IMR-90 (cell line): ENCODE results near the gene VSIG10L. TPM values are rescaled to one million over a fixed set of nuclear protein-coding genes. Genes with fewer than 3 reads are reported as not detected.

ENCODE experiments used
- ATAC-seq: fragments of 200-7000 bp; cut with Tn5 transposase; 2 replicates; pipeline ENCODE4 v1.9.1; 2020; ENCODE audit warnings: low read depth, mild to moderate bottlenecking, moderate library complexity
- BruUV-seq: library from RNA; stranded (reverse); fragments of 400-500 nt; replicated peaks from 2 replicates; lab custom pipeline; 2021; lab: Mats Ljungman, UMichigan
- CTCF ChIA-PET: fragments of 300-600 bp; formaldehyde crosslinking; extraction: SDS; loops from one replicate; lab custom pipeline; 2021; ENCODE audit warnings: antibody characterized with exemption; lab: Yijun Ruan, JAX
- POLR2A ChIA-PET: fragments of 300-600 bp; sonication (Branson Sonifier 250); formaldehyde crosslinking; loops from one replicate; lab custom pipeline; 2022; ENCODE audit warnings: antibody characterized with exemption; ENCODE audit not compliant: unreplicated experiment; lab: Charles Lee
- DNase-seq: peaks from one replicate; pipeline ENCODE4 v3.0.0; 2013
- H2AFZ ChIP-seq: replicated peaks from 2 replicates; pipeline ENCODE3; 2013; ENCODE audit warnings: low read length, mild to moderate bottlenecking; ENCODE audit not compliant: poor library complexity
- H2AK5ac ChIP-seq: 2 replicates; pipeline ENCODE4 v1.6.1; 2013; ENCODE audit warnings: low read depth, low read length, inconsistent platforms
- H2AK9ac ChIP-seq: replicated peaks from 2 replicates; pipeline ENCODE3; 2013; ENCODE audit warnings: mild to moderate bottlenecking, low read depth, low read length, moderate library complexity; ENCODE audit not compliant: poor library complexity
- H2BK120ac ChIP-seq: 2 replicates; pipeline ENCODE4 v1.6.1; 2013; ENCODE audit warnings: low read depth, low read length, inconsistent platforms
- H2BK15ac ChIP-seq: 3 replicates; pipeline ENCODE4 v1.6.1; 2013; ENCODE audit warnings: low read depth, low read length, inconsistent platforms
- H2BK20ac ChIP-seq: 2 replicates; pipeline ENCODE4 v1.6.1; 2013; ENCODE audit warnings: low read depth, mild to moderate bottlenecking, inconsistent platforms, low read length, moderate library complexity
- H2BK5ac ChIP-seq: 2 replicates; pipeline ENCODE4 v1.6.1; 2013; ENCODE audit warnings: mild to moderate bottlenecking, low read depth, low read length, inconsistent platforms; ENCODE audit not compliant: poor library complexity, severe bottlenecking
- H3K14ac ChIP-seq: replicated peaks from 2 replicates; pipeline ENCODE4 v1.6.1; 2013; ENCODE audit warnings: low read depth, low read length, inconsistent platforms
- H3K18ac ChIP-seq: 2 replicates; pipeline ENCODE4 v1.6.1; 2013; ENCODE audit warnings: low read depth, low read length, control low read depth
- H3K23ac ChIP-seq: 2 replicates; pipeline ENCODE4 v1.6.1; 2013; ENCODE audit warnings: low read depth, low read length, inconsistent platforms
- H3K27ac ChIP-seq: 2 replicates; pipeline ENCODE4 v1.5.1; 2013; ENCODE audit warnings: mild to moderate bottlenecking, control low read depth, low read length; ENCODE audit not compliant: insufficient read depth
- H3K27me3 ChIP-seq: 2 replicates; pipeline ENCODE4 v1.6.1; 2013; ENCODE audit warnings: low read length; ENCODE audit not compliant: control insufficient read depth, insufficient read depth
- H3K36me3 ChIP-seq: 2 replicates; pipeline ENCODE4 v1.6.1; 2013; ENCODE audit warnings: low read length, mixed read lengths; ENCODE audit not compliant: control insufficient read depth, insufficient read depth
- H3K4ac ChIP-seq: 2 replicates; pipeline ENCODE4 v1.6.1; 2013; ENCODE audit warnings: low read depth, low read length, inconsistent platforms
- H3K4me1 ChIP-seq: 2 replicates; pipeline ENCODE4 v1.6.1; 2013; ENCODE audit warnings: low read length, mixed read lengths; ENCODE audit not compliant: control insufficient read depth, insufficient read depth
- H3K4me2 ChIP-seq: 2 replicates; pipeline ENCODE4 v1.6.1; 2013; ENCODE audit warnings: low read depth, mild to moderate bottlenecking, control low read depth, low read length, moderate library complexity
- H3K4me3 ChIP-seq: 2 replicates; pipeline ENCODE4 v1.5.1; 2013; ENCODE audit warnings: low read depth, mild to moderate bottlenecking, control low read depth, low read length, moderate library complexity; ENCODE audit not compliant: insufficient read depth
- H3K56ac ChIP-seq: 2 replicates; pipeline ENCODE4 v1.6.1; 2013; ENCODE audit warnings: low read length, inconsistent platforms; ENCODE audit not compliant: insufficient read depth; ENCODE audit errors: extremely low read depth
- H3K79me1 ChIP-seq, 2 experiments: 2 replicates each; pipeline ENCODE4 v1.6.1; 2013; ENCODE audit warnings: low read length in 2 of 2, inconsistent platforms in 1 of 2, low read depth in 1 of 2
- H3K9ac ChIP-seq: 2 replicates; pipeline ENCODE4 v1.6.1; 2013; ENCODE audit warnings: low read depth, low read length, control low read depth
- H3K9me1 ChIP-seq: 2 replicates; pipeline ENCODE4 v1.6.1; 2013; ENCODE audit warnings: low read length, inconsistent platforms; ENCODE audit not compliant: insufficient read depth
- H3K9me3 ChIP-seq: 2 replicates; pipeline ENCODE4 v1.6.1; 2013; ENCODE audit warnings: low read length; ENCODE audit not compliant: control insufficient read depth, insufficient read depth
- H4K20me1 ChIP-seq: 2 replicates; pipeline ENCODE4 v1.6.1; 2013; ENCODE audit warnings: low read length, inconsistent platforms; ENCODE audit not compliant: insufficient read depth
- H4K5ac ChIP-seq: 2 replicates; pipeline ENCODE4 v1.6.1; 2013; ENCODE audit warnings: mild to moderate bottlenecking, low read depth, low read length, control low read depth
- H4K8ac ChIP-seq, 2 experiments: 2 replicates each; pipeline ENCODE4 v1.6.1; 2013; ENCODE audit warnings: low read depth in 2 of 2, low read length in 2 of 2, control low read depth in 1 of 2, inconsistent platforms in 1 of 2
- H4K91ac ChIP-seq: 2 replicates; pipeline ENCODE4 v1.6.1; 2013; ENCODE audit warnings: low read depth, low read length, inconsistent platforms; ENCODE audit not compliant: insufficient read depth
- CHD1 ChIP-seq: IDR thresholded peaks from 2 replicates; pipeline ENCODE4 v1.6.1; 2012; ENCODE audit warnings: low read depth, low read length, improper control_type of control experiment
- MAFK ChIP-seq: IDR thresholded peaks from 2 replicates; pipeline ENCODE4 v1.6.1; 2012; ENCODE audit warnings: low read depth, low read length, improper control_type of control experiment
- SMC3 ChIP-seq: fragments of 150-350 bp; IDR thresholded peaks from 2 replicates; pipeline ENCODE4 v1.6.1; 2016; ENCODE audit warnings: low read depth, mild to moderate bottlenecking, antibody characterized with exemption, low read length, moderate library complexity
- WGBS, 2 experiments: methylation state at CpG; one replicate each; pipeline versions ENCODE4 v1.1.5 to v1.1.7; 2013; ENCODE audit warnings: missing lambda C conversion rate in 2 of 2; ENCODE audit not compliant: insufficient read length in 1 of 2; ENCODE audit errors: extremely low coverage in 2 of 2; 5-methylcytosine and 5-hydroxymethylcytosine counted together
- dilution Hi-C: fragments of 300-500 bp; cut with HindIII; formaldehyde crosslinking; loops from one replicate; pipeline ENCODE4 v1.14.3; 2018; ENCODE audit warnings: low sequenced_read_pairs; ENCODE audit not compliant: unreplicated experiment
- in situ Hi-C: fragments of 300-500 bp; cut with MboI; formaldehyde crosslinking; loops from 3 replicates; pipeline ENCODE4 v1.14.3; 2019; ENCODE audit warnings: low sequenced_read_pairs, inconsistent platforms, mixed read lengths
- intact Hi-C: fragments of 100-400 bp; cut with micrococcal nuclease; formaldehyde crosslinking; loops from 2 replicates; pipeline ENCODE4 v1.10.0; 2022
- polyA plus RNA-seq, 3 experiments: library from polyadenylated mRNA; depleted of rRNA; stranded (reverse); fragments of >200 nt; gene quantifications; 2 replicates each; pipeline ENCODE4 v1.2.3, GENCODE V29; 2012; ENCODE audit warnings: low replicate concordance in 1 of 3
- total RNA-seq: library from RNA; depleted of rRNA; stranded (reverse); fragments of >200 nt; gene quantifications from 2 replicates; pipeline ENCODE4 v1.2.3, GENCODE V29; 2012
- TF ChIP-seq, protein P1 (sequence below): fragments of 150-350 bp; IDR thresholded peaks from 2 replicates; pipeline ENCODE4 v1.6.1; 2017; ENCODE audit warnings: mild to moderate bottlenecking, antibody characterized with exemption, low read length, low read depth

VSIG10L gene
- total and polyA plus RNA-seq, 2 of the 4 experiments (the other 2 are of a cell fraction), result 0.18 to 1.2 TPM

DNA sequence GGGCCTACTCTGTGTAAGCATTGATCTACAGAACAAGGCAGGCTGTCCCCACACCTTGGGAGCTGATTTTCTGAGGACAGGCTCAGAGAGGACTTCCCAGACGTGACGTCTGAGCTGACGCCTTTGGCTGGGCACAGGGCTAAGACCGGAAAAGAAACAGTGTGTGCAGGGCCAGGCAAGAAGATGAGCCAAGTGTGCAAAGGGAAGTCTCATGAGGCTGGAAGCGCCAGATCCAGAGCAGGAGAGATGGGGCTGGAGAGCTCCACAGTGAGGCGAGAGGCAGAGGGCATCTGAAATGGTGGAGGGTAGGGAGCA is 17.8 kb downstream of the VSIG10L start:
- no peak overlapping the region for H3K4me2 ChIP-seq
- DNase-seq (no peak), ATAC-seq (no peak)
- H2AFZ ChIP-seq, result no peak overlapping the region
- no peak overlapping the region for H3K14ac ChIP-seq
- no peak overlapping the region for H3K23ac ChIP-seq
- H3K9me1 ChIP-seq, result no peaks in the 10 kb centered on the region
- H2AK9ac ChIP-seq, result peak overlapping the region; percentile 24
- H2BK5ac ChIP-seq, result no peak overlapping the region
- ChIA-PET CTCF (no interaction called here), POLR2A (no interaction called here)
- H2BK120ac ChIP-seq, result no peak overlapping the region
- no peaks in the 10 kb centered on the region for H3K79me1 ChIP-seq
- H2AK5ac ChIP-seq, result no peak overlapping the region
- H3K4me1 ChIP-seq, result no peaks in the 10 kb centered on the region
- BruUV-seq, result no TSS peak
- no peak overlapping the region for H3K18ac ChIP-seq
- H4K91ac ChIP-seq, result no peak overlapping the region
- H3K27ac ChIP-seq, result no peak overlapping the region
- H3K9ac ChIP-seq, result no peak overlapping the region
- H3K4ac ChIP-seq, result no peak overlapping the region
- TF ChIP-seq SMC3, result no peak
- TF ChIP-seq, protein P1, sequence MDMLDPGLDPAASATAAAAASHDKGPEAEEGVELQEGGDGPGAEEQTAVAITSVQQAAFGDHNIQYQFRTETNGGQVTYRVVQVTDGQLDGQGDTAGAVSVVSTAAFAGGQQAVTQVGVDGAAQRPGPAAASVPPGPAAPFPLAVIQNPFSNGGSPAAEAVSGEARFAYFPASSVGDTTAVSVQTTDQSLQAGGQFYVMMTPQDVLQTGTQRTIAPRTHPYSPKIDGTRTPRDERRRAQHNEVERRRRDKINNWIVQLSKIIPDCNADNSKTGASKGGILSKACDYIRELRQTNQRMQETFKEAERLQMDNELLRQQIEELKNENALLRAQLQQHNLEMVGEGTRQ, result no peak
- TF ChIP-seq CHD1, result no peak
- TF ChIP-seq MAFK, result no peak
- dilution Hi-C loops, result no loop called here
- no peak overlapping the region for H3K4me3 ChIP-seq
- intact Hi-C loops, result no loop called here
- no peaks in the 10 kb centered on the region for H3K9me3 ChIP-seq
- in situ Hi-C loops, result no loop called here
- no peak overlapping the region for H4K8ac ChIP-seq
- H3K36me3 ChIP-seq, result no peaks in the 10 kb centered on the region
- WGBS, 2 experiments, result 88% methylated on average over 1 of the region's 6 CpGs; no CpG with 5 or more reads in 1 of the 2 experiments
- H3K56ac ChIP-seq, result no peak overlapping the region
- H3K27me3 ChIP-seq, result peaks cover 4% of the 10 kb centered on the region; the same call in 1 of the 2 replicates
- no peak overlapping the region for H4K5ac ChIP-seq
- H2BK15ac ChIP-seq, result no peak overlapping the region
- H4K20me1 ChIP-seq, result no peaks in the 10 kb centered on the region
- no peak overlapping the region for H2BK20ac ChIP-seq
